Neural progenitor cell (in vitro differentiated cells): Measurements from ENCODE around the gene NCOR2. TPM values are rescaled to one million over a fixed set of nuclear protein-coding genes. Genes with fewer than 3 reads are reported as not detected.

Experiments
- DNase-seq: peaks from one replicate; pipeline ENCODE4 v3.0.0-alpha.2; 2016; ENCODE audit warnings: low spot score
- H2AFZ ChIP-seq: fragments of 200-600 bp; sonication (generic); replicated peaks from 2 replicates; pipeline ENCODE4 v1.6.1; 2016; ENCODE audit warnings: antibody characterized with exemption
- H3F3A ChIP-seq: fragments of 200-600 bp; sonication (generic); 2 replicates; pipeline ENCODE4 v1.6.1; 2016; ENCODE audit warnings: antibody characterized with exemption, low read depth
- H3K27ac ChIP-seq: fragments of 200-600 bp; sonication (generic); 2 replicates; pipeline ENCODE4 v1.5.1; 2016; ENCODE audit warnings: mild to moderate bottlenecking
- H3K27me3 ChIP-seq: fragments of 200-600 bp; sonication (generic); 2 replicates; pipeline ENCODE4 v1.6.1; 2016; ENCODE audit warnings: mild to moderate bottlenecking, moderate library complexity
- H3K36me3 ChIP-seq: fragments of 200-600 bp; sonication (generic); 2 replicates; pipeline ENCODE4 v1.5.1; 2016
- H3K4me1 ChIP-seq: fragments of 200-600 bp; sonication (generic); 2 replicates; pipeline ENCODE4 v1.6.1; 2016; ENCODE audit warnings: mixed run types
- H3K4me2 ChIP-seq: fragments of 200-600 bp; sonication (generic); 2 replicates; pipeline ENCODE4 v1.6.1; 2016
- H3K4me3 ChIP-seq: fragments of 200-600 bp; sonication (generic); 2 replicates; pipeline ENCODE4 v1.5.1; 2016
- H3K79me2 ChIP-seq: fragments of 200-600 bp; sonication (generic); 2 replicates; pipeline ENCODE4 v1.6.1; 2016; ENCODE audit warnings: low read depth
- H3K9ac ChIP-seq: fragments of 200-600 bp; sonication (generic); 2 replicates; pipeline ENCODE4 v1.6.1; 2016
- H3K9me3 ChIP-seq: fragments of 200-600 bp; sonication (generic); 2 replicates; pipeline ENCODE4 v1.5.1; 2016; ENCODE audit warnings: low read depth
- H4K20me1 ChIP-seq: fragments of 200-600 bp; sonication (generic); 2 replicates; pipeline ENCODE4 v1.6.1; 2016; ENCODE audit warnings: low read depth
- H3K27ac Mint-ChIP-seq: 3 replicates; pipeline ENCODE4 v1.8.0; 2021; ENCODE audit warnings: mixed read lengths
- H3K27me3 Mint-ChIP-seq: 2 replicates; pipeline ENCODE4 v1.8.0; 2022; ENCODE audit warnings: low read depth, mild to moderate bottlenecking, inconsistent platforms, moderate library complexity, mixed read lengths; ENCODE audit not compliant: insufficient read depth
- H3K36me3 Mint-ChIP-seq: 3 replicates; pipeline ENCODE4 v1.8.0; 2021; ENCODE audit warnings: mixed read lengths
- H3K4me1 Mint-ChIP-seq: 3 replicates; pipeline ENCODE4 v1.8.0; 2021; ENCODE audit warnings: mixed read lengths
- H3K4me3 Mint-ChIP-seq: 3 replicates; pipeline ENCODE4 v1.8.0; 2021; ENCODE audit warnings: mild to moderate bottlenecking, moderate library complexity, mixed read lengths
- H3K9me3 Mint-ChIP-seq: 3 replicates; pipeline ENCODE4 v1.8.0; 2020; ENCODE audit warnings: mixed read lengths
- EZH2 ChIP-seq: fragments of 200-600 bp; sonication (generic); IDR thresholded peaks from 2 replicates; pipeline ENCODE4 v1.6.1; 2017; ENCODE audit warnings: antibody characterized with exemption, mild to moderate bottlenecking, moderate library complexity
- EZH2phosphoT487 ChIP-seq: fragments of 200-600 bp; sonication (generic); IDR thresholded peaks from 2 replicates; pipeline ENCODE4 v1.6.1; 2017; ENCODE audit warnings: antibody characterized with exemption
- total RNA-seq: library from RNA; depleted of rRNA; stranded (reverse); fragments of >200 nt; gene quantifications from 2 replicates; pipeline ENCODE4 v1.2.3, GENCODE V29; 2015; ENCODE audit warnings: low replicate concordance
- TF ChIP-seq, protein P1 (sequence below): fragments of 200-600 bp; sonication (generic); IDR thresholded peaks from 2 replicates; pipeline ENCODE4 v1.5.1; 2017; ENCODE audit warnings: antibody characterized with exemption, mild to moderate bottlenecking

NCOR2 gene
- total RNA-seq, 1 donor from 2014 or later = 14.3 TPM

DNA sequence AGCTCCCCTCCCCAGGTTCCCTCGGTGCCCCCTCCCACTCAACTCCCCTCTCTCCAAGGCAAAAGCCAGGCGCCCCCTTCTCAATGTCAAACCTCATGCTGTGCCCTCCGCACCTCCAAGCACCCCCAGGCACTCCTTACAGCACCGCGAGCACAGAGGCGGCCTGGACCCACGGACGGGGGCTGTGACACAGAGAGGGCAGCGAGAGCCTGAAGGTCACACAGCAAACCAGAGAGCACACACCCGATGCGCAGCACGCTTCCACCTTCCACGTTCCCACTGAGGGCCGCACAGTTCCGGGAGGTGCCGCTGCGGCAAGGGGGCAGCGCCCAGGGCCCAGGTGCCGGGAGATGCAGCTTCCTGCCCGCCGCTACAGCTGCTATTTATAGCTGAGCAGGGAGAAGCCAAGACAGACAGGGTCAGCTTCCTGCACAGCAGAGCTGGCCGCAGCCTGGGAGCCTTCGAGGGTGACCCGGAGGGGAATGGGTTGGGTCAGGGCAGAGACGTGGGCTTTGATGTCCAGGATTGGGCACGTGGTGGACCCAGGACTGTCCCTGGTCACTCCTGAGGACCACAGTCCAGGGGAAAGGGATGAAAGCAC lies 12.9 kb downstream of the NCOR2 start:
- Histone ChIP-seq H3K4me2 (no peak overlapping the region), H2AFZ (no peak overlapping the region), H3K27ac (no peak overlapping the region), H3K9me3 (no peaks in the 10 kb centered on the region), H3F3A (peaks cover 24% of the 10 kb centered on the region), H3K79me2 (peaks cover 100% of the 10 kb centered on the region), H3K9ac (no peak overlapping the region), H3K27me3 (no peaks in the 10 kb centered on the region), H3K4me1 (peaks cover 27% of the 10 kb centered on the region), H3K36me3 (no peaks in the 10 kb centered on the region), H3K4me3 (no peak overlapping the region), H4K20me1 (peaks cover 100% of the 10 kb centered on the region)
- no peak overlapping the region for H3K4me3 Mint-ChIP-seq
- H3K9me3 Mint-ChIP-seq = peaks cover 2% of the 10 kb centered on the region
- H3K4me1 Mint-ChIP-seq = peaks cover 53% of the 10 kb centered on the region
- TF ChIP-seq EZH2phosphoT487 = no peak
- TF ChIP-seq, protein P1, sequence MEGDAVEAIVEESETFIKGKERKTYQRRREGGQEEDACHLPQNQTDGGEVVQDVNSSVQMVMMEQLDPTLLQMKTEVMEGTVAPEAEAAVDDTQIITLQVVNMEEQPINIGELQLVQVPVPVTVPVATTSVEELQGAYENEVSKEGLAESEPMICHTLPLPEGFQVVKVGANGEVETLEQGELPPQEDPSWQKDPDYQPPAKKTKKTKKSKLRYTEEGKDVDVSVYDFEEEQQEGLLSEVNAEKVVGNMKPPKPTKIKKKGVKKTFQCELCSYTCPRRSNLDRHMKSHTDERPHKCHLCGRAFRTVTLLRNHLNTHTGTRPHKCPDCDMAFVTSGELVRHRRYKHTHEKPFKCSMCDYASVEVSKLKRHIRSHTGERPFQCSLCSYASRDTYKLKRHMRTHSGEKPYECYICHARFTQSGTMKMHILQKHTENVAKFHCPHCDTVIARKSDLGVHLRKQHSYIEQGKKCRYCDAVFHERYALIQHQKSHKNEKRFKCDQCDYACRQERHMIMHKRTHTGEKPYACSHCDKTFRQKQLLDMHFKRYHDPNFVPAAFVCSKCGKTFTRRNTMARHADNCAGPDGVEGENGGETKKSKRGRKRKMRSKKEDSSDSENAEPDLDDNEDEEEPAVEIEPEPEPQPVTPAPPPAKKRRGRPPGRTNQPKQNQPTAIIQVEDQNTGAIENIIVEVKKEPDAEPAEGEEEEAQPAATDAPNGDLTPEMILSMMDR = no peak
- TF ChIP-seq EZH2 = no peak
- no peak overlapping the region for H3K27ac Mint-ChIP-seq
- DNase-seq = no peak
- H3K36me3 Mint-ChIP-seq = peaks cover 2% of the 10 kb centered on the region
- peaks cover 12% of the 10 kb centered on the region for H3K27me3 Mint-ChIP-seq

DNA sequence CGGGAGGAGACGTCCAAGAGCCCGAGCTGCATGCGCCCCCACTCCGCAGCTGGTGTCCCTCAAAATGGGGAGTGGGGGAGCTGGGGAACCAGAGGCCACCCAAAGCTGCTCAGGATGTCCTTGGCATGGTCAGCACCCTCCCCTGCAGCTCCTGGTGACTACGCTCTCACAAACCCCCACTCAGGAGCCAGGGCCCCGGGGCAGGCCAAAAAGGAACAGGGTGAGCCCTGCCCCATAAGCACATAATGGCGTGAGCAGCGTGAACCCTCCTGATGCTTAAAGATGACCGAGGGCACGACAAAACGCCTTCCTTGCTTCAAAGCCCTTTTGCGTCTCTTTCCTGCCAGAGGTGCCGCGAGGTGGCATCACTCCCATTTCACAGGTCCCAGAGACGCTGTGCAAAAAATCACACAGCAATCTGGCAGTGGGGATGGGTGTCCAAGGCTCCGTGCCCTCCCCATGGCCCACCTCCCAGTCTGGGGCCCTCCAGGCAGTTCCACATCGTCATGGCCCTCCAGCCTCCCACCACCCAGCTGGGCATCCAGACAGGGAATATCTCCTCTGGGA lies 13.5 kb downstream of the NCOR2 start:
- peaks cover 27% of the 10 kb centered on the region for H3K4me1 ChIP-seq
- no peaks in the 10 kb centered on the region for H3K9me3 ChIP-seq
- Mint-ChIP-seq H3K27ac (no peak overlapping the region), H3K4me3 (no peak overlapping the region), H3K27me3 (peaks cover 12% of the 10 kb centered on the region), H3K4me1 (peaks cover 57% of the 10 kb centered on the region), H3K9me3 (peaks cover 2% of the 10 kb centered on the region), H3K36me3 (peaks cover 2% of the 10 kb centered on the region)
- TF ChIP-seq EZH2phosphoT487 = no peak
- TF ChIP-seq, protein P1 = no peak
- TF ChIP-seq EZH2 = no peak
- peaks cover 24% of the 10 kb centered on the region for H3F3A ChIP-seq
- no peak overlapping the region for H3K4me3 ChIP-seq
- H3K79me2 ChIP-seq = peaks cover 100% of the 10 kb centered on the region
- H3K27ac ChIP-seq = peak overlapping the region; percentile 24
- no peaks in the 10 kb centered on the region for H3K36me3 ChIP-seq
- no peak overlapping the region for H2AFZ ChIP-seq
- H3K4me2 ChIP-seq = no peak overlapping the region
- H3K9ac ChIP-seq = no peak overlapping the region
- DNase-seq = no peak
- no peaks in the 10 kb centered on the region for H3K27me3 ChIP-seq
- H4K20me1 ChIP-seq = peaks cover 100% of the 10 kb centered on the region

- Histone ChIP-seq H3K4me1 (peaks cover 17% of the 10 kb centered on the region), H4K20me1 (peaks cover 100% of the 10 kb centered on the region), H3K27me3 (no peaks in the 10 kb centered on the region), H3K27ac (peak overlapping the region; percentile 79), H3F3A (peaks cover 15% of the 10 kb centered on the region), H3K79me2 (peaks cover 100% of the 10 kb centered on the region), H3K9me3 (no peaks in the 10 kb centered on the region), H2AFZ (no peak overlapping the region), H3K4me2 (peak overlapping the region; percentile 72), H3K4me3 (no peak overlapping the region), H3K36me3 (no peaks in the 10 kb centered on the region), H3K9ac (no peak overlapping the region)
- Mint-ChIP-seq H3K27me3 (peaks cover 17% of the 10 kb centered on the region), H3K9me3 (peaks cover 2% of the 10 kb centered on the region), H3K36me3 (peaks cover 2% of the 10 kb centered on the region), H3K27ac (peak overlapping the region; percentile 98), H3K4me1 (peaks cover 56% of the 10 kb centered on the region), H3K4me3 (peak overlapping the region; percentile 16)
- DNase-seq = peak; percentile 80
- TF ChIP-seq, protein P1 = no peak
- TF ChIP-seq EZH2 = no peak
- no peak for TF ChIP-seq EZH2phosphoT487
These were observed 15.9 kb downstream of the NCOR2 start for GRCh38 chr12:124551268-124552144.
